Liver (tissue), 9 donors: ENCODE data around the gene DPH2. TPM values are rescaled to one million over a fixed set of nuclear protein-coding genes. Genes with fewer than 3 reads are reported as not detected.

ENCODE experiments used
- DNase-seq: peaks from one replicate; pipeline ENCODE4 v3.0.0-alpha.2; 2017; ENCODE audit warnings: low spot score
- H3K27ac ChIP-seq, 2 donors: one replicate each; pipeline ENCODE4 v1.7.0; 2013; ENCODE audit warnings: inconsistent platforms in 2 of 2, low read length in 2 of 2, control low read depth in 1 of 2, low read depth in 1 of 2, mild to moderate bottlenecking in 1 of 2
- H3K27me3 ChIP-seq, 4 donors: one replicate each; pipeline versions ENCODE4 v1.6.1 to v1.7.0; 2013; ENCODE audit warnings: low read length in 3 of 4, inconsistent platforms in 1 of 4, mild to moderate bottlenecking in 1 of 4, moderate library complexity in 1 of 4; ENCODE audit not compliant: control insufficient read depth in 4 of 4, insufficient read depth in 4 of 4
- H3K36me3 ChIP-seq, 4 donors: one replicate each; pipeline versions ENCODE4 v1.6.1 to v1.7.0; 2013; ENCODE audit warnings: low read length in 3 of 4, mild to moderate bottlenecking in 3 of 4, low read depth in 1 of 4, moderate library complexity in 1 of 4; ENCODE audit not compliant: control insufficient read depth in 4 of 4, insufficient read depth in 3 of 4
- H3K4me1 ChIP-seq, 4 donors: one replicate each; pipeline versions ENCODE4 v1.6.1 to v1.7.0; 2013; ENCODE audit warnings: low read length in 3 of 4, mild to moderate bottlenecking in 3 of 4, moderate library complexity in 1 of 4; ENCODE audit not compliant: control insufficient read depth in 4 of 4, insufficient read depth in 4 of 4
- H3K4me3 ChIP-seq, 3 donors: one replicate each; pipeline versions ENCODE4 v1.6.1 to v1.7.0; 2013; ENCODE audit warnings: low read length in 3 of 3, control low read depth in 1 of 3, low read depth in 1 of 3, mild to moderate bottlenecking in 1 of 3
- H3K9ac ChIP-seq, 2 donors: one replicate each; pipeline ENCODE4 v1.7.0; 2013; ENCODE audit warnings: low read length in 2 of 2, mild to moderate bottlenecking in 2 of 2, moderate library complexity in 2 of 2, control low read depth in 1 of 2, low read depth in 1 of 2
- H3K9me3 ChIP-seq, 4 donors: one replicate each; pipeline versions ENCODE4 v1.6.1 to v1.7.0; 2013; ENCODE audit warnings: low read length in 3 of 4; ENCODE audit not compliant: control insufficient read depth in 4 of 4
- EGR1 ChIP-seq, 2 donors: IDR thresholded peaks; 2 replicates each; pipeline ENCODE4 v1.6.1; 2016 to 2018; ENCODE audit warnings: antibody characterized with exemption in 2 of 2, low read depth in 2 of 2
- FOXA1 ChIP-seq: IDR thresholded peaks from 2 replicates; pipeline ENCODE4 v1.6.1; 2016; ENCODE audit warnings: antibody characterized with exemption
- FOXA2 ChIP-seq: IDR thresholded peaks from 2 replicates; pipeline ENCODE4 v1.6.1; 2016; ENCODE audit warnings: antibody characterized with exemption
- GABPA ChIP-seq, 2 donors: IDR thresholded peaks in 1 of 2; conservative IDR thresholded peaks in 1 of 2; 2 replicates each; pipeline ENCODE4 v1.6.1; 2016; ENCODE audit warnings: antibody characterized with exemption in 2 of 2, mild to moderate bottlenecking in 1 of 2, moderate library complexity in 1 of 2
- NR2F2 ChIP-seq: IDR thresholded peaks from 2 replicates; pipeline ENCODE4 v1.6.1; 2016; ENCODE audit warnings: antibody characterized with exemption
- RAD21 ChIP-seq, 2 donors: IDR thresholded peaks; 2 replicates each; pipeline ENCODE4 v1.6.1; 2016; ENCODE audit warnings: antibody characterized with exemption in 2 of 2, mild to moderate bottlenecking in 2 of 2
- RXRA ChIP-seq, 2 donors: IDR thresholded peaks; 2 replicates each; pipeline ENCODE4 v1.6.1; 2017 to 2018; ENCODE audit warnings: antibody characterized with exemption in 2 of 2, mild to moderate bottlenecking in 1 of 2
- SP1 ChIP-seq: IDR thresholded peaks from 2 replicates; pipeline ENCODE4 v1.6.1; 2018; ENCODE audit warnings: antibody characterized with exemption, mild to moderate bottlenecking
- YY1 ChIP-seq: IDR thresholded peaks from 2 replicates; pipeline ENCODE4 v1.6.1; 2016; ENCODE audit warnings: antibody characterized with exemption, mild to moderate bottlenecking
- WGBS: extraction: QIAGEN DNeasy Blood & Tissue Kit; methylation state at CpG from one replicate; pipeline ENCODE4 v1.1.7; 2013; 5-methylcytosine and 5-hydroxymethylcytosine counted together
- polyA plus RNA-seq, 2 donors: library from polyadenylated mRNA; stranded (reverse) in 1 of 2; unstranded in 1 of 2; fragments of 200-250 nt in 1 of 2; fragments of >200 nt in 1 of 2; fragmentation: Nextera tagmentation in 1 of 2; extraction: Ambion mirVana in 1 of 2; gene quantifications; one replicate each; pipeline versions ENCODE4 v1.2.1 to v1.2.3, GENCODE V29; 2013 to 2015
- total RNA-seq, 2 donors: library from RNA; depleted of rRNA; stranded (reverse); fragments of >200 nt; gene quantifications; one replicate each; pipeline ENCODE4 v1.2.3, GENCODE V29; 2014
- TF ChIP-seq, protein P1 (sequence below): IDR thresholded peaks from 2 replicates; pipeline ENCODE4 v1.6.1; 2016; ENCODE audit warnings: antibody characterized with exemption
- TF ChIP-seq, protein P2 (sequence below): IDR thresholded peaks from 2 replicates; pipeline ENCODE4 v1.6.1; 2016; ENCODE audit warnings: antibody characterized with exemption
- TF ChIP-seq, protein P3 (sequence below): IDR thresholded peaks from 2 replicates; pipeline ENCODE4 v1.6.1; 2016; ENCODE audit warnings: antibody characterized with exemption
- TF ChIP-seq, protein P4 (sequence below): IDR thresholded peaks from 2 replicates; pipeline ENCODE4 v1.6.1; 2016; ENCODE audit warnings: antibody characterized with exemption, mild to moderate bottlenecking
- donor health status: healthy.
- donor health status: healthy.
- donor health status: healthy.
- donor health status: healthy.
- donor health status: healthy.

DPH2 gene
- total and polyA plus RNA-seq, 4 donors = 9.3 to 20.9 (median 15.4) TPM

DNA sequence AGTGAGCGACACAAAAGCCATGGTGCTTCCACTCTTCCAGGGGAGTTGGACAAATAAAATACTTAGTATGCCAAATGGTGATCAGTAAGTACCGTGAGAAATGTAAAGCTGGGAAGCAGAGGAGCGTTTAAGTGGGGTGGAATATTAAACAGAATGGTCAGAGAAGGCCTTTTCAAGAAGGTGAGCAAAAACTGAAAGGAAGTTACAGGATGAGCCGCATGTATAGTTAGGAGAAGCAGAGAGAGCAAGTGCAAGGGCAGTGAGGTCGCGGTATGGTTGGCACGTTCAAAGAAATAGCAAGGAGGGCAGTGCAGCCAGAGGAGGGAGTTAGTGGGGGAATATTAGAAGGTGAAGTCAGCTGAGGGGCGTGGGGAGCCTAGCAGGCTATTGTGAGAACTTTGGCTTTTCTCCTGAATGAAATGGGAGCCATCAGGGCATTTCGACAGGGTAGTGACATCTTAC, 4.2 kb downstream of the DPH2 start:
- Histone ChIP-seq H3K9ac (peak overlapping the region in 1 of 2 donors; percentile 45), H3K9me3 (no peaks in the 10 kb centered on the region), H3K27me3 (no peaks in the 10 kb centered on the region), H3K4me1 (peaks cover 8 to 63% (median 52%) of the 10 kb centered on the region in 4 donors), H3K36me3 (peaks cover 5 to 21% (median 12%) of the 10 kb centered on the region in 4 donors), H3K4me3 (peak overlapping the region; percentile 87 to 93 (median 88)), H3K27ac (peak overlapping the region; percentile 93 to 96)
- no peak for DNase-seq
- no peak for TF ChIP-seq RAD21 (IDR thresholded peaks at IDR 0.05)
- TF ChIP-seq RXRA (IDR thresholded peaks at IDR 0.05) = no peak
- WGBS = 43% methylated on average over 9 of the region's 9 CpGs

DNA sequence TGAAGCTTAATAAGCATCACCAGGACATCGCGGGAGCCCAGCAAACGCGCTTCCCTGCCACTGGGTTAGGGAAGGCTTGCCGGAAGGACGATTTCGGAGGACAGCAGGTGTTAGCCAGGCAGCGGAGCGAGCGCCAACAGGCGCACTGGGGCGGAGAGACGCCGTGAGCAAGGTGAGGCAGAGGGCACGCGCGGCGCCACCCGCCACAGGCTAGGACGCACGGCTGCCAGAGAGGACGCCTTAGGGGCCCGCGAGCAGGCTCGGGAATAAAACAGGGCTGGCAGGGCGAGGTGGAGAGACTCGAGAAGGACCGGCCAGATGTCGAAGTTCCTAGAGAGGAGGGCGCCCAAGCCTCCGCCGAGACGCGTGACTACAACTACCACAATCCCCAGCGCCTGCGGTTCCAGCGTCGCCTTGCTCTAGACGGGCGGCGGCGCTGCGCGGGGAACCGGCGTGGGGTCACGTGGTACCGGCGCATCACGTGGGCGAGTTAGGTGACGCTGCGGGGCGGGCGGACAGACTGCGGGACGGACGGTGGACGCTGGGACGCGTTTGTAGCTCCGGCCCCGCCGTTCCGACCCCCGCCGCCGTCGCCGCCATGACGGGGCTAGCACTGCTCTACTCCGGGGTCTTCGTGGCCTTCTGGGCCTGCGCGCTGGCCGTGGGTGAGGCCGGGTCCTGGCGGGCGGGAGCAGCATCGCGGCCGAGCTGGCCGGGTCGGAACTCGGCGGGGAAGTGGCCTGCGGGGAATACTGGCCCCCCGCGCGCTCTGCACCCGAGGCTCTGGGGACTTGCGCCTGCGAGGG, 4.8 kb downstream of the DPH2 start, which contains the start of gene ATP6V0B:
Gene ATP6V0B, plus strand, starts transcription at position 518 of the 806 bp plus-strand sequence. Its CDS starts 81 bp downstream, at position 599.
- Histone ChIP-seq H3K36me3 (peaks cover 5 to 21% (median 12%) of the 10 kb centered on the region in 4 donors), H3K9me3 (no peaks in the 10 kb centered on the region), H3K27ac (peak within 1 kb of the TSS; percentile 93 to 96), H3K27me3 (no peaks in the 10 kb centered on the region), H3K4me1 (peaks cover 8 to 59% (median 51%) of the 10 kb centered on the region in 4 donors), H3K4me3 (peak within 1 kb of the TSS; percentile 88 to 93 (median 88)), H3K9ac (peak within 1 kb of the TSS; percentile 69 to 91)
- peak in 1 of 2 donors; percentile 73 for TF ChIP-seq GABPA (IDR thresholded peaks at IDR 0.05 in 1 of 2, conservative IDR thresholded peaks at IDR 0.05 in 1 of 2)
- peak in 1 of 2 donors; percentile 27 for TF ChIP-seq EGR1 (IDR thresholded peaks at IDR 0.05; ENCODE audit: low read depth in 2 of 2)
- TF ChIP-seq, protein P1, sequence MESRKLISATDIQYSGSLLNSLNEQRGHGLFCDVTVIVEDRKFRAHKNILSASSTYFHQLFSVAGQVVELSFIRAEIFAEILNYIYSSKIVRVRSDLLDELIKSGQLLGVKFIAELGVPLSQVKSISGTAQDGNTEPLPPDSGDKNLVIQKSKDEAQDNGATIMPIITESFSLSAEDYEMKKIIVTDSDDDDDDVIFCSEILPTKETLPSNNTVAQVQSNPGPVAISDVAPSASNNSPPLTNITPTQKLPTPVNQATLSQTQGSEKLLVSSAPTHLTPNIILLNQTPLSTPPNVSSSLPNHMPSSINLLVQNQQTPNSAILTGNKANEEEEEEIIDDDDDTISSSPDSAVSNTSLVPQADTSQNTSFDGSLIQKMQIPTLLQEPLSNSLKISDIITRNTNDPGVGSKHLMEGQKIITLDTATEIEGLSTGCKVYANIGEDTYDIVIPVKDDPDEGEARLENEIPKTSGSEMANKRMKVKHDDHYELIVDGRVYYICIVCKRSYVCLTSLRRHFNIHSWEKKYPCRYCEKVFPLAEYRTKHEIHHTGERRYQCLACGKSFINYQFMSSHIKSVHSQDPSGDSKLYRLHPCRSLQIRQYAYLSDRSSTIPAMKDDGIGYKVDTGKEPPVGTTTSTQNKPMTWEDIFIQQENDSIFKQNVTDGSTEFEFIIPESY = no peak
- TF ChIP-seq YY1 = peak; percentile 82
- TF ChIP-seq SP1 = peak; percentile 52
- TF ChIP-seq NR2F2 = no peak
- WGBS = under 1% methylated on average over 93 of the region's 93 CpGs
- peak; percentile 96 for DNase-seq

DNA sequence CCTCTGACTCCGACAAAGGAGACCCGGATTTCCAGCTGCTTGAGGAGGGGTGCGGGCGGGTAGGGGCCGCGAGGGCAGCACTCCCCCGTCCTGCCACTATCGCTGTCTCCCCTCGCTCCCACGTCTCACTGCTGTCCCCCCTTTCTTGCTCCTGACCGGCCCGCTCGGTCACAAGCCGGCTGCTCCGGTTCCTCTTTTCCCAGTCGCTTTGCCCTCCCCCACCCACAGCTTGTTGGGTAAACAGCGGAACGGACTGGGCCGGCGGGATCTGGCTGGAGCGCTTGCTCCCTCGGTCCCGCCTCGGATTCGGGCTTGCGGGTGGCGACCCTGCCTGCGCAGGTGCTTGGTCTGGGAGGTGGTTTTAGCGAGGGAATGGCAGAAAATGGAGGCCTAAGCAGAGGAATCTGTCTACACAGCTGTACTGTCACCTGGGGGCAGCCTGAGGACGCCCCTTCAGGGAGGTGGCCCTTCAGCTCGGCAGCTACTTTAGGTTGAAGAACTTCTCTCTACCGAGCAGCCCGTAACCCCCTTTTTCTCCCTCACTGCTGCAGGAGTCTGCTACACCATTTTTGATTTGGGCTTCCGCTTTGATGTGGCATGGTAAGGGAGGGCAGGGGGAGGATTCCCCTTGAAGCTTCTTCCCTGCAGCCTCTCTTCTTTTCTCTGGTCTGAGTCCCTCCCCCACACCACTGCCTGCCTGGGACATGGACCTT, 5.6 kb downstream of the DPH2 start:
- WGBS = 3% methylated on average over 34 of the region's 34 CpGs
- H3K27me3 ChIP-seq = no peaks in the 10 kb centered on the region

More for the DNA sequence above, 5.6 kb downstream of the DPH2 start:
- Histone ChIP-seq H3K4me3 (peak overlapping the region; percentile 88 to 93 (median 88)), H3K9ac (peak overlapping the region; percentile 69 to 91), H3K4me1 (peaks cover 9 to 61% (median 51%) of the 10 kb centered on the region in 4 donors), H3K36me3 (peaks cover 5 to 21% (median 12%) of the 10 kb centered on the region in 4 donors), H3K27ac (peak overlapping the region; percentile 93 to 96), H3K9me3 (no peaks in the 10 kb centered on the region)
- DNase-seq = peak; percentile 63
- TF ChIP-seq FOXA1 = peak; percentile 30
- TF ChIP-seq SP1 = no peak
- TF ChIP-seq, protein P2, sequence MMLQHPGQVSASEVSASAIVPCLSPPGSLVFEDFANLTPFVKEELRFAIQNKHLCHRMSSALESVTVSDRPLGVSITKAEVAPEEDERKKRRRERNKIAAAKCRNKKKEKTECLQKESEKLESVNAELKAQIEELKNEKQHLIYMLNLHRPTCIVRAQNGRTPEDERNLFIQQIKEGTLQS = no peak
- TF ChIP-seq YY1 = peak; percentile 12
- TF ChIP-seq FOXA2 = peak; percentile 53
- TF ChIP-seq, protein P3, sequence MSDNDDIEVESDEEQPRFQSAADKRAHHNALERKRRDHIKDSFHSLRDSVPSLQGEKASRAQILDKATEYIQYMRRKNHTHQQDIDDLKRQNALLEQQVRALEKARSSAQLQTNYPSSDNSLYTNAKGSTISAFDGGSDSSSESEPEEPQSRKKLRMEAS = no peak
- TF ChIP-seq, protein P4, sequence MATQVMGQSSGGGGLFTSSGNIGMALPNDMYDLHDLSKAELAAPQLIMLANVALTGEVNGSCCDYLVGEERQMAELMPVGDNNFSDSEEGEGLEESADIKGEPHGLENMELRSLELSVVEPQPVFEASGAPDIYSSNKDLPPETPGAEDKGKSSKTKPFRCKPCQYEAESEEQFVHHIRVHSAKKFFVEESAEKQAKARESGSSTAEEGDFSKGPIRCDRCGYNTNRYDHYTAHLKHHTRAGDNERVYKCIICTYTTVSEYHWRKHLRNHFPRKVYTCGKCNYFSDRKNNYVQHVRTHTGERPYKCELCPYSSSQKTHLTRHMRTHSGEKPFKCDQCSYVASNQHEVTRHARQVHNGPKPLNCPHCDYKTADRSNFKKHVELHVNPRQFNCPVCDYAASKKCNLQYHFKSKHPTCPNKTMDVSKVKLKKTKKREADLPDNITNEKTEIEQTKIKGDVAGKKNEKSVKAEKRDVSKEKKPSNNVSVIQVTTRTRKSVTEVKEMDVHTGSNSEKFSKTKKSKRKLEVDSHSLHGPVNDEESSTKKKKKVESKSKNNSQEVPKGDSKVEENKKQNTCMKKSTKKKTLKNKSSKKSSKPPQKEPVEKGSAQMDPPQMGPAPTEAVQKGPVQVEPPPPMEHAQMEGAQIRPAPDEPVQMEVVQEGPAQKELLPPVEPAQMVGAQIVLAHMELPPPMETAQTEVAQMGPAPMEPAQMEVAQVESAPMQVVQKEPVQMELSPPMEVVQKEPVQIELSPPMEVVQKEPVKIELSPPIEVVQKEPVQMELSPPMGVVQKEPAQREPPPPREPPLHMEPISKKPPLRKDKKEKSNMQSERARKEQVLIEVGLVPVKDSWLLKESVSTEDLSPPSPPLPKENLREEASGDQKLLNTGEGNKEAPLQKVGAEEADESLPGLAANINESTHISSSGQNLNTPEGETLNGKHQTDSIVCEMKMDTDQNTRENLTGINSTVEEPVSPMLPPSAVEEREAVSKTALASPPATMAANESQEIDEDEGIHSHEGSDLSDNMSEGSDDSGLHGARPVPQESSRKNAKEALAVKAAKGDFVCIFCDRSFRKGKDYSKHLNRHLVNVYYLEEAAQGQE = no peak
